Esophagus squamous epithelium (tissue), 4 donors: ENCODE data around the gene CMA1.

ENCODE experiments used
- POLR2A ChIP-seq, 4 donors: fragments of 450-650 bp; IDR thresholded peaks; one replicate each; pipeline ENCODE4 v1.6.1; 2017; ENCODE audit warnings: antibody characterized with exemption in 4 of 4, mild to moderate bottlenecking in 4 of 4, moderate library complexity in 3 of 4
- TF ChIP-seq, protein P1 (sequence below), 6 experiments: fragments of 450-650 bp in 4 of 6; fragments of 200-600 bp in 2 of 6; sonication (generic) in 2 of 6; IDR thresholded peaks; one replicate each; pipeline ENCODE4 v1.5.1; 2016 to 2019; ENCODE audit warnings: antibody characterized with exemption in 6 of 6, mild to moderate bottlenecking in 4 of 6, moderate library complexity in 4 of 6

DNA sequence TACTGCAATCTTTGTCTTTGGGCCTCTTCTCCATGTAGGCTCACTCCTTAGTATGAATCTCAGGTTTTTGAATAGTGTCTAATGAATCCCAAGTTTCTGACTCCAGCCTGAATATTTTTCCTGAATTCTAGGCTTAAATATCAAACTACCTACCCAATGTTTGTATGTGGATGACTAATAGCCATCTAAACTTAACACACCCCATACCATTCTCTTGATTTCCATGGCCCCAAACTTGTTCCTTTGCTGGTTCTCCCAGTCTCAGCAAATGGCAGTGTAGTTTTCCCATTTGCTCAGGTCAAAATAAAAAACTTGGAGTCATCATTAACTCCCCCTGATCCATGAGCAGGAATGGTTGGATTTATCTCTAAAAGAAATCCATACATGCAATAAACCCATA lies 46.7 kb downstream of the CMA1 start:
- TF ChIP-seq, protein P1, sequence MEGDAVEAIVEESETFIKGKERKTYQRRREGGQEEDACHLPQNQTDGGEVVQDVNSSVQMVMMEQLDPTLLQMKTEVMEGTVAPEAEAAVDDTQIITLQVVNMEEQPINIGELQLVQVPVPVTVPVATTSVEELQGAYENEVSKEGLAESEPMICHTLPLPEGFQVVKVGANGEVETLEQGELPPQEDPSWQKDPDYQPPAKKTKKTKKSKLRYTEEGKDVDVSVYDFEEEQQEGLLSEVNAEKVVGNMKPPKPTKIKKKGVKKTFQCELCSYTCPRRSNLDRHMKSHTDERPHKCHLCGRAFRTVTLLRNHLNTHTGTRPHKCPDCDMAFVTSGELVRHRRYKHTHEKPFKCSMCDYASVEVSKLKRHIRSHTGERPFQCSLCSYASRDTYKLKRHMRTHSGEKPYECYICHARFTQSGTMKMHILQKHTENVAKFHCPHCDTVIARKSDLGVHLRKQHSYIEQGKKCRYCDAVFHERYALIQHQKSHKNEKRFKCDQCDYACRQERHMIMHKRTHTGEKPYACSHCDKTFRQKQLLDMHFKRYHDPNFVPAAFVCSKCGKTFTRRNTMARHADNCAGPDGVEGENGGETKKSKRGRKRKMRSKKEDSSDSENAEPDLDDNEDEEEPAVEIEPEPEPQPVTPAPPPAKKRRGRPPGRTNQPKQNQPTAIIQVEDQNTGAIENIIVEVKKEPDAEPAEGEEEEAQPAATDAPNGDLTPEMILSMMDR (IDR thresholded peaks at IDR 0.05): no peak
- no peak for TF ChIP-seq POLR2A (IDR thresholded peaks at IDR 0.05)
